IMR-90 (cell line): ENCODE measurements around the gene RNF130. TPM values are rescaled to one million over a fixed set of nuclear protein-coding genes. Genes with fewer than 3 reads are reported as not detected.

ENCODE experiments used
- ATAC-seq: fragments of 200-7000 bp; cut with Tn5 transposase; 2 replicates; pipeline ENCODE4 v1.9.1; 2020; ENCODE audit warnings: low read depth, mild to moderate bottlenecking, moderate library complexity
- BruUV-seq: library from RNA; stranded (reverse); fragments of 400-500 nt; replicated peaks from 2 replicates; lab custom pipeline; 2021; lab: Mats Ljungman, UMichigan
- CTCF ChIA-PET: fragments of 300-600 bp; formaldehyde crosslinking; extraction: SDS; loops from one replicate; lab custom pipeline; 2021; ENCODE audit warnings: antibody characterized with exemption; lab: Yijun Ruan, JAX
- POLR2A ChIA-PET: fragments of 300-600 bp; sonication (Branson Sonifier 250); formaldehyde crosslinking; loops from one replicate; lab custom pipeline; 2022; ENCODE audit warnings: antibody characterized with exemption; ENCODE audit not compliant: unreplicated experiment; lab: Charles Lee
- DNase-seq: peaks from one replicate; pipeline ENCODE4 v3.0.0; 2013
- H2AFZ ChIP-seq: replicated peaks from 2 replicates; pipeline ENCODE3; 2013; ENCODE audit warnings: low read length, mild to moderate bottlenecking; ENCODE audit not compliant: poor library complexity
- H2AK5ac ChIP-seq: 2 replicates; pipeline ENCODE4 v1.6.1; 2013; ENCODE audit warnings: low read depth, low read length, inconsistent platforms
- H2AK9ac ChIP-seq: replicated peaks from 2 replicates; pipeline ENCODE3; 2013; ENCODE audit warnings: mild to moderate bottlenecking, low read depth, low read length, moderate library complexity; ENCODE audit not compliant: poor library complexity
- H2BK120ac ChIP-seq: 2 replicates; pipeline ENCODE4 v1.6.1; 2013; ENCODE audit warnings: low read depth, low read length, inconsistent platforms
- H2BK15ac ChIP-seq: 3 replicates; pipeline ENCODE4 v1.6.1; 2013; ENCODE audit warnings: low read depth, low read length, inconsistent platforms
- H2BK20ac ChIP-seq: 2 replicates; pipeline ENCODE4 v1.6.1; 2013; ENCODE audit warnings: low read depth, mild to moderate bottlenecking, inconsistent platforms, low read length, moderate library complexity
- H2BK5ac ChIP-seq: 2 replicates; pipeline ENCODE4 v1.6.1; 2013; ENCODE audit warnings: mild to moderate bottlenecking, low read depth, low read length, inconsistent platforms; ENCODE audit not compliant: poor library complexity, severe bottlenecking
- H3K14ac ChIP-seq: replicated peaks from 2 replicates; pipeline ENCODE4 v1.6.1; 2013; ENCODE audit warnings: low read depth, low read length, inconsistent platforms
- H3K18ac ChIP-seq: 2 replicates; pipeline ENCODE4 v1.6.1; 2013; ENCODE audit warnings: low read depth, low read length, control low read depth
- H3K23ac ChIP-seq: 2 replicates; pipeline ENCODE4 v1.6.1; 2013; ENCODE audit warnings: low read depth, low read length, inconsistent platforms
- H3K27ac ChIP-seq: 2 replicates; pipeline ENCODE4 v1.5.1; 2013; ENCODE audit warnings: mild to moderate bottlenecking, control low read depth, low read length; ENCODE audit not compliant: insufficient read depth
- H3K27me3 ChIP-seq: 2 replicates; pipeline ENCODE4 v1.6.1; 2013; ENCODE audit warnings: low read length; ENCODE audit not compliant: control insufficient read depth, insufficient read depth
- H3K36me3 ChIP-seq: 2 replicates; pipeline ENCODE4 v1.6.1; 2013; ENCODE audit warnings: low read length, mixed read lengths; ENCODE audit not compliant: control insufficient read depth, insufficient read depth
- H3K4ac ChIP-seq: 2 replicates; pipeline ENCODE4 v1.6.1; 2013; ENCODE audit warnings: low read depth, low read length, inconsistent platforms
- H3K4me1 ChIP-seq: 2 replicates; pipeline ENCODE4 v1.6.1; 2013; ENCODE audit warnings: low read length, mixed read lengths; ENCODE audit not compliant: control insufficient read depth, insufficient read depth
- H3K4me2 ChIP-seq: 2 replicates; pipeline ENCODE4 v1.6.1; 2013; ENCODE audit warnings: low read depth, mild to moderate bottlenecking, control low read depth, low read length, moderate library complexity
- H3K4me3 ChIP-seq: 2 replicates; pipeline ENCODE4 v1.5.1; 2013; ENCODE audit warnings: low read depth, mild to moderate bottlenecking, control low read depth, low read length, moderate library complexity; ENCODE audit not compliant: insufficient read depth
- H3K56ac ChIP-seq: 2 replicates; pipeline ENCODE4 v1.6.1; 2013; ENCODE audit warnings: low read length, inconsistent platforms; ENCODE audit not compliant: insufficient read depth; ENCODE audit errors: extremely low read depth
- H3K79me1 ChIP-seq, 2 experiments: 2 replicates each; pipeline ENCODE4 v1.6.1; 2013; ENCODE audit warnings: low read length in 2 of 2, inconsistent platforms in 1 of 2, low read depth in 1 of 2
- H3K9ac ChIP-seq: 2 replicates; pipeline ENCODE4 v1.6.1; 2013; ENCODE audit warnings: low read depth, low read length, control low read depth
- H3K9me1 ChIP-seq: 2 replicates; pipeline ENCODE4 v1.6.1; 2013; ENCODE audit warnings: low read length, inconsistent platforms; ENCODE audit not compliant: insufficient read depth
- H3K9me3 ChIP-seq: 2 replicates; pipeline ENCODE4 v1.6.1; 2013; ENCODE audit warnings: low read length; ENCODE audit not compliant: control insufficient read depth, insufficient read depth
- H4K20me1 ChIP-seq: 2 replicates; pipeline ENCODE4 v1.6.1; 2013; ENCODE audit warnings: low read length, inconsistent platforms; ENCODE audit not compliant: insufficient read depth
- H4K5ac ChIP-seq: 2 replicates; pipeline ENCODE4 v1.6.1; 2013; ENCODE audit warnings: mild to moderate bottlenecking, low read depth, low read length, control low read depth
- H4K8ac ChIP-seq, 2 experiments: 2 replicates each; pipeline ENCODE4 v1.6.1; 2013; ENCODE audit warnings: low read depth in 2 of 2, low read length in 2 of 2, control low read depth in 1 of 2, inconsistent platforms in 1 of 2
- H4K91ac ChIP-seq: 2 replicates; pipeline ENCODE4 v1.6.1; 2013; ENCODE audit warnings: low read depth, low read length, inconsistent platforms; ENCODE audit not compliant: insufficient read depth
- BHLHE40 ChIP-seq: fragments of 150-350 bp; IDR thresholded peaks from 2 replicates; pipeline ENCODE4 v1.6.1; 2016; ENCODE audit warnings: mild to moderate bottlenecking, low read depth, low read length
- CEBPB ChIP-seq: IDR thresholded peaks from 2 replicates; pipeline ENCODE4 v1.6.1; 2012; ENCODE audit warnings: low read depth, low read length, improper control_type of control experiment
- CHD1 ChIP-seq: IDR thresholded peaks from 2 replicates; pipeline ENCODE4 v1.6.1; 2012; ENCODE audit warnings: low read depth, low read length, improper control_type of control experiment
- FOS ChIP-seq: fragments of 150-350 bp; IDR thresholded peaks from 2 replicates; pipeline ENCODE4 v1.6.1; 2016; ENCODE audit warnings: low read depth, low read length
- MAFK ChIP-seq: IDR thresholded peaks from 2 replicates; pipeline ENCODE4 v1.6.1; 2012; ENCODE audit warnings: low read depth, low read length, improper control_type of control experiment
- MXI1 ChIP-seq: IDR thresholded peaks from 2 replicates; pipeline ENCODE4 v1.6.1; 2012; ENCODE audit warnings: low read depth, mild to moderate bottlenecking, low read length, moderate library complexity, borderline replicate concordance
- NFE2L2 ChIP-seq: fragments of 150-350 bp; IDR thresholded peaks from 2 replicates; pipeline ENCODE4 v1.6.1; 2016; ENCODE audit warnings: low read depth, mild to moderate bottlenecking, low read length
- POLR2A ChIP-seq: IDR thresholded peaks from 2 replicates; pipeline ENCODE4 v1.6.1; 2012; ENCODE audit warnings: mild to moderate bottlenecking, low read depth, low read length
- RAD21 ChIP-seq: IDR thresholded peaks from 2 replicates; pipeline ENCODE4 v1.6.1; 2012; ENCODE audit warnings: low read length, improper control_type of control experiment
- RCOR1 ChIP-seq: IDR thresholded peaks from 2 replicates; pipeline ENCODE4 v1.6.1; 2012; ENCODE audit warnings: mild to moderate bottlenecking, low read length, improper control_type of control experiment; ENCODE audit not compliant: insufficient replicate concordance
- RFX5 ChIP-seq: IDR thresholded peaks from 2 replicates; pipeline ENCODE4 v1.8.0; 2012; ENCODE audit warnings: low read depth, mild to moderate bottlenecking, low read length, moderate library complexity
- SMC3 ChIP-seq: fragments of 150-350 bp; IDR thresholded peaks from 2 replicates; pipeline ENCODE4 v1.6.1; 2016; ENCODE audit warnings: low read depth, mild to moderate bottlenecking, antibody characterized with exemption, low read length, moderate library complexity
- WGBS, 2 experiments: methylation state at CpG; one replicate each; pipeline versions ENCODE4 v1.1.5 to v1.1.7; 2013; ENCODE audit warnings: missing lambda C conversion rate in 2 of 2; ENCODE audit not compliant: insufficient read length in 1 of 2; ENCODE audit errors: extremely low coverage in 2 of 2; 5-methylcytosine and 5-hydroxymethylcytosine counted together
- dilution Hi-C: fragments of 300-500 bp; cut with HindIII; formaldehyde crosslinking; loops from one replicate; pipeline ENCODE4 v1.14.3; 2018; ENCODE audit warnings: low sequenced_read_pairs; ENCODE audit not compliant: unreplicated experiment
- in situ Hi-C: fragments of 300-500 bp; cut with MboI; formaldehyde crosslinking; loops from 3 replicates; pipeline ENCODE4 v1.14.3; 2019; ENCODE audit warnings: low sequenced_read_pairs, inconsistent platforms, mixed read lengths
- intact Hi-C: fragments of 100-400 bp; cut with micrococcal nuclease; formaldehyde crosslinking; loops from 2 replicates; pipeline ENCODE4 v1.10.0; 2022
- polyA plus RNA-seq, 3 experiments: library from polyadenylated mRNA; depleted of rRNA; stranded (reverse); fragments of >200 nt; gene quantifications; 2 replicates each; pipeline ENCODE4 v1.2.3, GENCODE V29; 2012; ENCODE audit warnings: low replicate concordance in 1 of 3
- total RNA-seq: library from RNA; depleted of rRNA; stranded (reverse); fragments of >200 nt; gene quantifications from 2 replicates; pipeline ENCODE4 v1.2.3, GENCODE V29; 2012
- TF ChIP-seq, protein P1 (sequence below): fragments of 150-350 bp; IDR thresholded peaks from 2 replicates; pipeline ENCODE4 v1.6.1; 2017; ENCODE audit warnings: mild to moderate bottlenecking, antibody characterized with exemption, low read length, low read depth
- TF ChIP-seq, protein P2 (sequence below): fragments of 150-350 bp; IDR thresholded peaks from 2 replicates; pipeline ENCODE4 v1.6.1; 2016; ENCODE audit warnings: low read depth, mild to moderate bottlenecking, low read length, moderate library complexity, borderline replicate concordance
- TF ChIP-seq, protein P3 (sequence below): conservative IDR thresholded peaks from 2 replicates; pipeline ENCODE4 v1.5.1; 2012; ENCODE audit warnings: mild to moderate bottlenecking, low read depth, low read length, improper control_type of control experiment

The RNF130 gene
- total and polyA plus RNA-seq, 2 of the 4 experiments (the other 2 are of a cell fraction), result 12.9 to 21.7 TPM

DNA sequence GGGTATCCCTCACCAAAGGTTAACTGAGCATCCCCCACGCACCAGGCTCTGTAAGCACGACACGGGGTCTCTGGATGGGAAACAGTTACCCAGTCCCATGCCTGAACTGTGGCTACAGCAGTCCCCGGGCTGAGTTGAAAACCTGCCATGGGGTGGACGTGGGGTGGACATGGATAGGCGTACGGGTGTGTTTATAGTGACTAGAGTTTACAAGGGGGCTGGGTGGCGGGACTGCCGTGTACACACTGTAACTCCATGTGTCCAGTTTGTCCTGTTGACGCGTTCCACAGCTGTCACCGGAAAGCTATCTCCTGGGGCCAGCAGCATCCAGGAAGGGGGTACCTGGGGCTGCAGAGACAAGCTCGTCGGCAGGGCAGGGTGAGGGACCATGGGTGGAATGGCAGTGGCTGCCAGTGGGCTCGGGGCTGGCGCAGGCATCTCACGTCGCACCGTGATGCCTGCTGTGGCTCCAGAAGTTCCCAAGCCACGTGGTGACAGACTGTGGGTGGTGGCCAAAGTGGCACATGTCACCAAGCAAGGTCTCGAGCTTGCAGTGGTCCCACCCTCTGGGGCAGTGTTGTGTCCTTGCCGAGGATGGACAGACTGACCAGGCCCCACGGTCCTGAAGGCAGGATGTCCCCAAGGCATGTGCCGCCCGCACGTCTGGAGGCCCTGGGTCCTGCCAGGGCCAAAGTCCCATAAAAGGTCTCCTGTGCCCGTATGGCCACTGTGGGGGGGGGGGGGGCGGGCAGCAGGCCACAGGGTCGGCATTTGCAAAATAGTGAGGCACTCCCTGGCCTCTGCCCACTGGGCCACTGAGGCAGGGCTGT is 29.3 kb upstream of the RNF130 start:
- no peak overlapping the region for H4K8ac ChIP-seq
- no peaks in the 10 kb centered on the region for H3K4me1 ChIP-seq
- H3K9me1 ChIP-seq, result no peaks in the 10 kb centered on the region
- no peak for ATAC-seq
- no peak overlapping the region for H3K56ac ChIP-seq
- intact Hi-C loops (no loop called here), in situ Hi-C loops (no loop called here), dilution Hi-C loops (no loop called here)
- H3K23ac ChIP-seq, result no peak overlapping the region
- no peak overlapping the region for H3K27ac ChIP-seq
- no peaks in the 10 kb centered on the region; the same call in 1 of the 2 replicates for H4K20me1 ChIP-seq
- H2BK20ac ChIP-seq, result no peak overlapping the region
- H4K91ac ChIP-seq, result no peak overlapping the region
- POLR2A ChIA-PET, result no interaction called here
- no peak overlapping the region for H3K14ac ChIP-seq
- no peak overlapping the region for H2BK120ac ChIP-seq
- WGBS, 2 experiments, result 55% methylated on average over 16 of the region's 29 CpGs; no CpG with 5 or more reads in 1 of the 2 experiments
- DNase-seq, result no peak
- H3K36me3 ChIP-seq, result no peaks in the 10 kb centered on the region
- BruUV-seq, result no TSS peak
- H3K18ac ChIP-seq, result no peak overlapping the region
- peaks cover 1% of the 10 kb centered on the region; the same call in 1 of the 2 replicates for H3K27me3 ChIP-seq
- H4K5ac ChIP-seq, result no peak overlapping the region
- H2BK15ac ChIP-seq, result no peak overlapping the region
- no peak overlapping the region for H2BK5ac ChIP-seq
- H2AK9ac ChIP-seq, result peak overlapping the region; percentile 50
- no peak overlapping the region for H3K4ac ChIP-seq
- no peaks in the 10 kb centered on the region for H3K79me1 ChIP-seq
- no peak overlapping the region for H2AFZ ChIP-seq
- H3K4me3 ChIP-seq, result no peak overlapping the region
- CTCF ChIA-PET, result no interaction called here
- peaks cover 4% of the 10 kb centered on the region; the same call in 1 of the 2 replicates for H3K9me3 ChIP-seq
- no peak overlapping the region for H2AK5ac ChIP-seq
- H3K4me2 ChIP-seq, result no peak overlapping the region
- H3K9ac ChIP-seq, result no peak overlapping the region
- TF ChIP-seq RAD21 (no peak), POLR2A (no peak), CHD1 (no peak), CEBPB (no peak), RCOR1 (no peak), SMC3 (no peak), NFE2L2 (no peak), BHLHE40 (no peak), RFX5 (no peak), MAFK (no peak), MXI1 (no peak), FOS (no peak)
- TF ChIP-seq, protein P1, sequence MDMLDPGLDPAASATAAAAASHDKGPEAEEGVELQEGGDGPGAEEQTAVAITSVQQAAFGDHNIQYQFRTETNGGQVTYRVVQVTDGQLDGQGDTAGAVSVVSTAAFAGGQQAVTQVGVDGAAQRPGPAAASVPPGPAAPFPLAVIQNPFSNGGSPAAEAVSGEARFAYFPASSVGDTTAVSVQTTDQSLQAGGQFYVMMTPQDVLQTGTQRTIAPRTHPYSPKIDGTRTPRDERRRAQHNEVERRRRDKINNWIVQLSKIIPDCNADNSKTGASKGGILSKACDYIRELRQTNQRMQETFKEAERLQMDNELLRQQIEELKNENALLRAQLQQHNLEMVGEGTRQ, result no peak
- TF ChIP-seq, protein P2, sequence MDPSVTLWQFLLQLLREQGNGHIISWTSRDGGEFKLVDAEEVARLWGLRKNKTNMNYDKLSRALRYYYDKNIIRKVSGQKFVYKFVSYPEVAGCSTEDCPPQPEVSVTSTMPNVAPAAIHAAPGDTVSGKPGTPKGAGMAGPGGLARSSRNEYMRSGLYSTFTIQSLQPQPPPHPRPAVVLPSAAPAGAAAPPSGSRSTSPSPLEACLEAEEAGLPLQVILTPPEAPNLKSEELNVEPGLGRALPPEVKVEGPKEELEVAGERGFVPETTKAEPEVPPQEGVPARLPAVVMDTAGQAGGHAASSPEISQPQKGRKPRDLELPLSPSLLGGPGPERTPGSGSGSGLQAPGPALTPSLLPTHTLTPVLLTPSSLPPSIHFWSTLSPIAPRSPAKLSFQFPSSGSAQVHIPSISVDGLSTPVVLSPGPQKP, result no peak
- TF ChIP-seq, protein P3, sequence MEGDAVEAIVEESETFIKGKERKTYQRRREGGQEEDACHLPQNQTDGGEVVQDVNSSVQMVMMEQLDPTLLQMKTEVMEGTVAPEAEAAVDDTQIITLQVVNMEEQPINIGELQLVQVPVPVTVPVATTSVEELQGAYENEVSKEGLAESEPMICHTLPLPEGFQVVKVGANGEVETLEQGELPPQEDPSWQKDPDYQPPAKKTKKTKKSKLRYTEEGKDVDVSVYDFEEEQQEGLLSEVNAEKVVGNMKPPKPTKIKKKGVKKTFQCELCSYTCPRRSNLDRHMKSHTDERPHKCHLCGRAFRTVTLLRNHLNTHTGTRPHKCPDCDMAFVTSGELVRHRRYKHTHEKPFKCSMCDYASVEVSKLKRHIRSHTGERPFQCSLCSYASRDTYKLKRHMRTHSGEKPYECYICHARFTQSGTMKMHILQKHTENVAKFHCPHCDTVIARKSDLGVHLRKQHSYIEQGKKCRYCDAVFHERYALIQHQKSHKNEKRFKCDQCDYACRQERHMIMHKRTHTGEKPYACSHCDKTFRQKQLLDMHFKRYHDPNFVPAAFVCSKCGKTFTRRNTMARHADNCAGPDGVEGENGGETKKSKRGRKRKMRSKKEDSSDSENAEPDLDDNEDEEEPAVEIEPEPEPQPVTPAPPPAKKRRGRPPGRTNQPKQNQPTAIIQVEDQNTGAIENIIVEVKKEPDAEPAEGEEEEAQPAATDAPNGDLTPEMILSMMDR, result no peak
